Prostate gland (tissue), 2 donors: ENCODE measurements around the gene GPR176. TPM values are rescaled to one million over a fixed set of nuclear protein-coding genes. Genes with fewer than 3 reads are reported as not detected.
A peak's percentile ranks its signal among the peaks of the same experiment; 100 is the strongest.

Experiments
- DNase-seq: peaks from one replicate; pipeline ENCODE4 v3.0.0-alpha.2; 2019; ENCODE audit warnings: low spot score
- H3K27ac ChIP-seq, 2 donors: fragments of 200-600 bp; sonication (generic); 2 replicates each; pipeline ENCODE4 v1.5.1; 2017 to 2019
- H3K27me3 ChIP-seq: fragments of 200-600 bp; sonication (generic); replicated peaks from 2 replicates; pipeline ENCODE4 v1.5.1; 2019; ENCODE audit not compliant: insufficient read depth
- H3K36me3 ChIP-seq, 2 donors: fragments of 200-600 bp; sonication (generic); 1 replicate in 1 of 2; 2 replicates in 1 of 2; pipeline versions ENCODE4 v1.5.1 to v1.8.1; 2017 to 2019
- H3K4me1 ChIP-seq: fragments of 200-600 bp; sonication (generic); replicated peaks from 2 replicates; pipeline ENCODE4 v1.5.1; 2019
- H3K4me3 ChIP-seq, 2 donors: fragments of 200-600 bp; sonication (generic); 2 replicates each; pipeline ENCODE4 v1.5.1; 2017 to 2019
- H3K9me3 ChIP-seq: fragments of 200-600 bp; sonication (generic); 2 replicates; pipeline ENCODE4 v1.5.1; 2017
- CTCF ChIP-seq, 4 experiments: fragments of 200-600 bp in 2 of 4; fragments of 450-650 bp in 2 of 4; sonication (generic) in 2 of 4; IDR thresholded peaks; 1 replicate in 3 of 4; 2 replicates in 1 of 4; pipeline ENCODE4 v1.5.1; 2016 to 2019; ENCODE audit warnings: antibody characterized with exemption in 4 of 4, mild to moderate bottlenecking in 2 of 4, moderate library complexity in 2 of 4
- POLR2A ChIP-seq: fragments of 450-650 bp; IDR thresholded peaks from one replicate; pipeline ENCODE4 v1.6.1; 2016; ENCODE audit warnings: antibody characterized with exemption, mild to moderate bottlenecking
- POLR2AphosphoS5 ChIP-seq: sonication (generic); formaldehyde crosslinking; IDR thresholded peaks from one replicate; pipeline ENCODE4 v1.6.1; 2017; ENCODE audit warnings: antibody characterized with exemption
- WGBS: methylation state at CpG from one replicate; pipeline ENCODE4 v1.1.5; 2018; 5-methylcytosine and 5-hydroxymethylcytosine counted together
- intact Hi-C: fragments of 100-400 bp; cut with DNase I; formaldehyde crosslinking; loops from one replicate; pipeline ENCODE4 v1.14.2; 2022
- total RNA-seq, 2 donors: library from RNA; depleted of rRNA; stranded (reverse); fragments of >200 nt; gene quantifications; one replicate each; pipeline ENCODE4 v1.1.0, GENCODE V29; 2016

GPR176 gene
- total RNA-seq, 2 donors from 2014 or later = 26.2 to 28.3 TPM

- H3K4me3 ChIP-seq = no peak overlapping the region
- 68% methylated on average over 9 of the region's 9 CpGs for WGBS
- H3K4me1 ChIP-seq = no peaks in the 10 kb centered on the region
- DNase-seq = no peak
- H3K27ac ChIP-seq = no peak overlapping the region
- no peaks in the 10 kb centered on the region for H3K27me3 ChIP-seq
- TF ChIP-seq CTCF (IDR thresholded peaks at IDR 0.05) (peak in 3 of 4 experiments; percentile 38 to 53 (median 49)), POLR2AphosphoS5 (no peak)
- intact Hi-C loops = loop anchor here (1.0 to 10.0 kb wide), 3 partner anchors 73 to 190 kb away; no protein-coding TSS in a partner anchor
- H3K9me3 ChIP-seq = no peaks in the 10 kb centered on the region
- no peaks in the 10 kb centered on the region for H3K36me3 ChIP-seq
Measured at GRCh38 chr15:39874890-39875549, 45.0 kb downstream of the GPR176 start.

GRCh38 chr15:39873978-39874377 is 46.1 kb downstream of the GPR176 start:
- intact Hi-C loops = loop anchor here (5.0 to 10.0 kb wide), 2 partner anchors 72 to 189 kb away; no protein-coding TSS in a partner anchor

GRCh38 chr15:39870537-39870936 is 49.5 kb downstream of the GPR176 start:
- Histone ChIP-seq H3K36me3 (no peaks in the 10 kb centered on the region), H3K27me3 (no peaks in the 10 kb centered on the region), H3K4me1 (no peaks in the 10 kb centered on the region), H3K4me3 (no peak overlapping the region), H3K9me3 (no peaks in the 10 kb centered on the region), H3K27ac (no peak overlapping the region)
- WGBS = 92% methylated on average over 2 of the region's 2 CpGs
- TF ChIP-seq CTCF (IDR thresholded peaks at IDR 0.05) (no peak), POLR2A (no peak), POLR2AphosphoS5 (no peak)
- DNase-seq = no peak
- intact Hi-C loops = loop anchor here (5.0 to 10.0 kb wide), 2 partner anchors 68 to 186 kb away; no protein-coding TSS in a partner anchor

More at GRCh38 chr15:39873978-39874377, 46.1 kb downstream of the GPR176 start:
- Histone ChIP-seq H3K9me3 (no peaks in the 10 kb centered on the region), H3K4me1 (no peaks in the 10 kb centered on the region), H3K4me3 (no peak overlapping the region), H3K36me3 (no peaks in the 10 kb centered on the region), H3K27ac (no peak overlapping the region), H3K27me3 (no peaks in the 10 kb centered on the region)
- WGBS = 97% methylated on average over 2 of the region's 2 CpGs
- no peak for DNase-seq
- no peak for TF ChIP-seq CTCF (IDR thresholded peaks at IDR 0.05)
- no peak for TF ChIP-seq POLR2AphosphoS5
- TF ChIP-seq POLR2A = no peak

- Histone ChIP-seq H3K9me3 (no peaks in the 10 kb centered on the region), H3K36me3 (no peaks in the 10 kb centered on the region), H3K4me3 (no peak overlapping the region), H3K27ac (no peak overlapping the region), H3K27me3 (no peaks in the 10 kb centered on the region), H3K4me1 (no peaks in the 10 kb centered on the region)
- WGBS = 48% methylated on average over 4 of the region's 4 CpGs
- intact Hi-C loops = loop anchor here (5.0 to 10.0 kb wide), 2 partner anchors 68 to 185 kb away; no protein-coding TSS in a partner anchor
- TF ChIP-seq CTCF (IDR thresholded peaks at IDR 0.05) (no peak), POLR2A (no peak)
- no peak for DNase-seq
Measured at GRCh38 chr15:39869858-39870515, 50.1 kb downstream of the GPR176 start.
